Keratinocyte (primary cell): Measurements from ENCODE around the gene TFPI2. TPM values are rescaled to one million over a fixed set of nuclear protein-coding genes. Genes with fewer than 3 reads are reported as not detected.

ENCODE experiments used
- DNase-seq: peaks from one replicate; pipeline ENCODE4 v3.0.0-alpha.2; 2011; ENCODE audit warnings: low read depth, missing footprints, low spot score
- FAIRE-seq: peaks from 2 replicates; lab custom pipeline; 2011; peaks lifted over from hg19 to GRCh38; lab: Jason Lieb, UNC
- H2AFZ ChIP-seq: 2 replicates; pipeline ENCODE4 v1.6.0; 2012; ENCODE audit warnings: low read length, control low read depth, inconsistent platforms; ENCODE audit not compliant: control insufficient read depth
- H3K27ac ChIP-seq: 2 replicates; pipeline ENCODE4 v1.5.1; 2011; ENCODE audit warnings: low read length; ENCODE audit not compliant: control insufficient read depth, insufficient read depth
- H3K27me3 ChIP-seq: 3 replicates; pipeline ENCODE4 v1.6.0; 2011; ENCODE audit warnings: low read length; ENCODE audit not compliant: control insufficient read depth, insufficient read depth; ENCODE audit errors: extremely low read depth
- H3K36me3 ChIP-seq, 2 experiments: 2 replicates in 1 of 2; 3 replicates in 1 of 2; pipeline ENCODE4 v1.5.1; 2011; ENCODE audit warnings: low read length in 2 of 2, mild to moderate bottlenecking in 1 of 2; ENCODE audit not compliant: control insufficient read depth in 2 of 2, insufficient read depth in 2 of 2; ENCODE audit errors: extremely low read depth in 1 of 2
- H3K4me1 ChIP-seq: 3 replicates; pipeline ENCODE4 v1.5.1; 2011; ENCODE audit warnings: low read length; ENCODE audit not compliant: control insufficient read depth, insufficient read depth; ENCODE audit errors: extremely low read depth
- H3K4me2 ChIP-seq: 3 replicates; pipeline ENCODE4 v1.6.0; 2011; ENCODE audit warnings: low read depth, low read length; ENCODE audit not compliant: control insufficient read depth, insufficient read depth; ENCODE audit errors: extremely low read depth
- H3K4me3 ChIP-seq, 3 experiments: fragments of 200-600 bp in 1 of 3; sonication (generic) in 1 of 3; 2 replicates in 2 of 3; 3 replicates in 1 of 3; pipeline ENCODE4 v1.5.1; 2011 to 2016; ENCODE audit warnings: low read length in 3 of 3, mild to moderate bottlenecking in 3 of 3, control low read depth in 2 of 3, inconsistent platforms in 1 of 3, low read depth in 1 of 3, mixed read lengths in 1 of 3, mixed run types in 1 of 3, moderate library complexity in 1 of 3; ENCODE audit not compliant: control insufficient read depth in 2 of 3, insufficient read depth in 2 of 3; ENCODE audit errors: extremely low read depth in 1 of 3
- H3K79me2 ChIP-seq: 2 replicates; pipeline ENCODE4 v1.6.0; 2012; ENCODE audit warnings: low read length; ENCODE audit not compliant: control insufficient read depth, insufficient read depth
- H3K9ac ChIP-seq: 3 replicates; pipeline ENCODE4 v1.6.0; 2011; ENCODE audit warnings: low read length; ENCODE audit not compliant: control insufficient read depth, insufficient read depth; ENCODE audit errors: extremely low read depth
- H3K9me1 ChIP-seq: 3 replicates; pipeline ENCODE4 v1.6.0; 2011; ENCODE audit warnings: low read length; ENCODE audit not compliant: control insufficient read depth, insufficient read depth; ENCODE audit errors: extremely low read depth
- H3K9me3 ChIP-seq: 2 replicates; pipeline ENCODE4 v1.5.1; 2012; ENCODE audit warnings: low read depth, low read length; ENCODE audit not compliant: control insufficient read depth
- H4K20me1 ChIP-seq: 3 replicates; pipeline ENCODE4 v1.6.0; 2011; ENCODE audit warnings: low read length; ENCODE audit not compliant: control insufficient read depth, insufficient read depth; ENCODE audit errors: extremely low read depth
- EZH2 ChIP-seq: IDR thresholded peaks from one replicate; pipeline ENCODE4 v1.6.1; 2012; ENCODE audit warnings: inconsistent platforms, mild to moderate bottlenecking, low read length, moderate library complexity
- dilution Hi-C: fragments of 300-500 bp; cut with MboI; formaldehyde crosslinking; loops from one replicate; pipeline ENCODE4 v1.7.0; 2020; ENCODE audit warnings: low sequenced_read_pairs; ENCODE audit not compliant: extremely low pct_ligation_motif_present
- polyA plus RNA-seq, 5 experiments: library from polyadenylated mRNA; depleted of rRNA in 3 of 5; stranded (reverse) in 3 of 5; stranded (forward) in 1 of 5; unstranded in 1 of 5; fragments of >200 nt; gene quantifications; 1 replicate in 1 of 5; 2 replicates in 3 of 5; 3 replicates in 1 of 5; pipeline versions ENCODE4 v1.2.1 to v1.2.3, GENCODE V29; 2011 to 2012; ENCODE audit warnings: missing spikeins in 2 of 5, low read depth in 1 of 5, low replicate concordance in 1 of 5
- TF ChIP-seq, protein P1 (sequence below), 3 experiments: IDR thresholded peaks in 1 of 3; conservative IDR thresholded peaks in 1 of 3; optimal IDR thresholded peaks in 1 of 3; 2 replicates in 2 of 3; 3 replicates in 1 of 3; pipeline versions ENCODE3 to v1.5.1; 2011; ENCODE audit warnings: low read length in 3 of 3, mild to moderate bottlenecking in 3 of 3, moderate library complexity in 2 of 3, control low read depth in 1 of 3, inconsistent platforms in 1 of 3; ENCODE audit not compliant: insufficient read depth in 2 of 3; ENCODE audit errors: extremely low read depth in 1 of 3

The TFPI2 gene
- polyA plus RNA-seq, 1 donor (not counting 4 experiments of a cell fraction or from before 2014, with no cell fraction given): 87.2 TPM

DNA sequence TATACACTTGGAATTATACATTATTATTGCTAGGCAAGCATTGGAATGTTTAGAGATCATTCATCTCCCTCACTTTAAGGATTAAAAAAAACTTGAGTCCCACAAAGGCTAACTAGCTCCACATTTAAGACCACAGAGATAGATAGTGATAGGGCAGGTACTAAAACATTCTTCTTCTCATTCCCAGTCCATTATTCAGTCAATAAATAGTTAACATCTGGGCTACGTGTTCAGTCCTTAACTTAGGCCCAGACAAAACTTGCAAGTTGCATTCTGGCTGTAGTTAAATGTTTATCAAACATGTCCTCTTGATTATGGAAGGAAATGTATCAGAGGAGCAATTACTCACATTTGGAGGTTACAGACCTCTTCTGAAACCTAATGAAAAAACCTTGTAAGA is 33.4 kb upstream of the TFPI2 start:
- Histone ChIP-seq H3K4me1 (no peaks in the 10 kb centered on the region), H3K9me1 (no peaks in the 10 kb centered on the region), H3K4me2 (no peak overlapping the region), H3K4me3 (no peak overlapping the region), H3K9me3 (no peaks in the 10 kb centered on the region), H3K79me2 (no peaks in the 10 kb centered on the region), H4K20me1 (no peaks in the 10 kb centered on the region), H2AFZ (no peak overlapping the region), H3K36me3 (no peaks in the 10 kb centered on the region), H3K9ac (no peak overlapping the region), H3K27me3 (no peaks in the 10 kb centered on the region), H3K27ac (no peak overlapping the region)
- FAIRE-seq (peak; percentile 13), DNase-seq (no peak)
- dilution Hi-C loops: no loop called here
- TF ChIP-seq EZH2: no peak
- TF ChIP-seq, protein P1, sequence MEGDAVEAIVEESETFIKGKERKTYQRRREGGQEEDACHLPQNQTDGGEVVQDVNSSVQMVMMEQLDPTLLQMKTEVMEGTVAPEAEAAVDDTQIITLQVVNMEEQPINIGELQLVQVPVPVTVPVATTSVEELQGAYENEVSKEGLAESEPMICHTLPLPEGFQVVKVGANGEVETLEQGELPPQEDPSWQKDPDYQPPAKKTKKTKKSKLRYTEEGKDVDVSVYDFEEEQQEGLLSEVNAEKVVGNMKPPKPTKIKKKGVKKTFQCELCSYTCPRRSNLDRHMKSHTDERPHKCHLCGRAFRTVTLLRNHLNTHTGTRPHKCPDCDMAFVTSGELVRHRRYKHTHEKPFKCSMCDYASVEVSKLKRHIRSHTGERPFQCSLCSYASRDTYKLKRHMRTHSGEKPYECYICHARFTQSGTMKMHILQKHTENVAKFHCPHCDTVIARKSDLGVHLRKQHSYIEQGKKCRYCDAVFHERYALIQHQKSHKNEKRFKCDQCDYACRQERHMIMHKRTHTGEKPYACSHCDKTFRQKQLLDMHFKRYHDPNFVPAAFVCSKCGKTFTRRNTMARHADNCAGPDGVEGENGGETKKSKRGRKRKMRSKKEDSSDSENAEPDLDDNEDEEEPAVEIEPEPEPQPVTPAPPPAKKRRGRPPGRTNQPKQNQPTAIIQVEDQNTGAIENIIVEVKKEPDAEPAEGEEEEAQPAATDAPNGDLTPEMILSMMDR (optimal IDR thresholded peaks at IDR 0.05 in 1 of 3, IDR thresholded peaks at IDR 0.05 in 1 of 3, conservative IDR thresholded peaks at IDR 0.05 in 1 of 3; ENCODE audit: extremely low read depth in 1 of 3, insufficient read depth in 2 of 3, low read length in 3 of 3): no peak

DNA sequence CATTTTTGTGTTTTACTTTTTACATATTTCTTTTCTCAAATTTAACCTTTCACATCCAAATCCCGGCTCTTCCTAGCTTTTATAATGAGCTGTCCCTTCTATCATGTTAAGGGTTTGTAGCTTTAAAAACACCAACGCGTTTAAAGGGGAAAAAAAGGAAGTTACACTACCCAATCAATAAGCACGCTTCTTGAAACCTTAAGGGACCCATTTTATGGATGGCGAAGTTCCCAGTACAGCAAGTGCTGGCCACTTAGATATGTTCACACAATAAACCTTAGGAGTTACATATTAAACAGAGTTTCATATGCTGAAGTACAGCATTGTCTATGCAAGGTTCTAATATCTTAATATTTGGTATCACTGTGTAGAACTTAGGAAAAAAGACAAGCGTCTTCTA is 32.7 kb upstream of the TFPI2 start:
- Histone ChIP-seq H3K79me2 (no peaks in the 10 kb centered on the region), H3K9me3 (no peaks in the 10 kb centered on the region), H3K9me1 (no peaks in the 10 kb centered on the region), H3K4me1 (no peaks in the 10 kb centered on the region), H3K4me3 (no peak overlapping the region), H3K27me3 (no peaks in the 10 kb centered on the region), H2AFZ (no peak overlapping the region), H3K9ac (no peak overlapping the region), H3K36me3 (no peaks in the 10 kb centered on the region), H3K4me2 (no peak overlapping the region), H3K27ac (no peak overlapping the region), H4K20me1 (no peaks in the 10 kb centered on the region)
- TF ChIP-seq EZH2: no peak
- TF ChIP-seq, protein P1 (optimal IDR thresholded peaks at IDR 0.05 in 1 of 3, IDR thresholded peaks at IDR 0.05 in 1 of 3, conservative IDR thresholded peaks at IDR 0.05 in 1 of 3; ENCODE audit: extremely low read depth in 1 of 3, insufficient read depth in 2 of 3, low read length in 3 of 3): no peak
- DNase-seq (no peak), FAIRE-seq (no peak)
- dilution Hi-C loops: no loop called here
